Stimulated activated effector memory CD8-positive, alpha-beta T cell treated with anti-CD3 and anti-CD28 coated beads, Interleukin-12 subunit alpha, Interleukin-12 subunit beta, amount 100 ng/mL, for 72 hours (primary cell): ENCODE measurements around the gene SGSH.
"Not testable (repeated sequence)": the region's sequence is repeated elsewhere in the genome, so short reads cannot be mapped to it uniquely, and the experiment has no call there.

Experiments used
- ATAC-seq: fragments of 150-1000 bp; cut with Tn5 transposase; 2 replicates; pipeline ENCODE4 v1.10.0; 2021
- DNase-seq, 2 donors: peaks; one replicate each; pipeline ENCODE4 v3.0.0; 2021 to 2022; ENCODE audit warnings: low spot score in 2 of 2
- H3K27ac Mint-ChIP-seq: one replicate; pipeline ENCODE4 v1.8.0; 2022; ENCODE audit warnings: mild to moderate bottlenecking, mixed read lengths
- H3K36me3 Mint-ChIP-seq: one replicate; pipeline ENCODE4 v1.8.0; 2022; ENCODE audit warnings: mild to moderate bottlenecking, mixed read lengths
- H3K4me1 Mint-ChIP-seq: one replicate; pipeline ENCODE4 v1.8.0; 2022; ENCODE audit warnings: mixed read lengths
- H3K4me3 Mint-ChIP-seq: one replicate; pipeline ENCODE4 v1.8.0; 2022; ENCODE audit warnings: mild to moderate bottlenecking, mixed read lengths
- H3K9me3 Mint-ChIP-seq: one replicate; pipeline ENCODE4 v1.8.0; 2022; ENCODE audit warnings: mixed read lengths

SGSH gene

DNA sequence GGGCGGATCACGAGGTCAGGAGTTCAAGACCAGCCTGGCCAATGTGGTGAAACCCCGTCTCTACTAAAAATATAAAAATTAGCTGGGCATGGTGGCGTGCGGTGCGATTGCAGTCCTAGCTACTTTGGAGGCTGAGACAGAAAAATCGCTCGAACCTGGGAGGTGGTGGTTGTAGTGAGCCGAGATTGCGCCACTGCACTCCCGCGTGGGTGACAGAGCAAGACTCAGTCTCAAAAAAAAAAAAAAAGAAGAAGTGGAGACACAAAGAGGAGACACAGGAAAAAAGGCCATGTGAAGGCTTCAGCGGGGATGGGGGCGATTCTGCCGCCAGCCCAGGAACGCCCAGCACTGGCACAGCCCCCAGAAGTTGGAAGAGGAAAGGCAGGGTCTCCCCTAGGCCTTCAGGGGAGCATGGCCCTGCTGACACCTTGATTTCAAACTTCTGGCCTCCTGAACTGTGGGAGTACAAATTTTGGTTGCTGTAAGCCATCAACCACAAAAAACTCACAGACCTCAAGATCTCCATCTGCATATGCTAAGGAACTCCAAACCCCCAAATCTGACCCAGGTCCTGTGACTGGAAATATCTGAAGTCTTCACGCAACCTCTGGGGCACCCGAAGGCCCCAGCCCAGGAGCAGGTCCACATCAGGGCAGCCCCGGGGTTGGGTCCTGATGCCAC, 7.0 kb downstream of the SGSH start:
- DNase-seq (no peak), ATAC-seq (no peak)
- Mint-ChIP-seq H3K4me1 (peaks cover 20% of the 10 kb centered on the region), H3K4me3 (no peak overlapping the region), H3K9me3 (no peaks in the 10 kb centered on the region), H3K36me3 (peaks cover 36% of the 10 kb centered on the region), H3K27ac (peak overlapping the region; percentile 43)

DNA sequence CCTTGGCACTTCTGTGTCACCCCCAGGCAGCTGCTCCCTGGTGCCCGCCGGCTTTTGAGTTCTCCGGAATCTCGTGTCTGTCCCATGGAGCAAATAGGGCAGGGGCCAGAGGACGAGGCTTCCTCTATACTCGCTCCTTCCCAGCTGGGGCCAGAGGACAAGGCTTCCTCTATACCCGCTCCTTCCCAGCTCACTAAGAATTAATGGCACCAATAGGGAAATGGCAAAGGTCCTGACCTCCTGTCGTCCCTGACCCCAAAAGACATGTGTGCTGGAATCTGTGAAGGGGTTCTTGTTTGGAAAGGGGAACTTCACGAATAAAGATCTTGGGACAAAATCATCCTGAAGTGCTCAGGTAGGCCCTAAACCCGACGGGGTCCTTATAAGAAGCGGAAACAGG, 7.6 kb downstream of the SGSH start:
- H3K9me3 Mint-ChIP-seq = no peaks in the 10 kb centered on the region
- H3K27ac Mint-ChIP-seq = no peak overlapping the region
- peaks cover 17% of the 10 kb centered on the region for H3K4me1 Mint-ChIP-seq
- peaks cover 33% of the 10 kb centered on the region for H3K36me3 Mint-ChIP-seq
- DNase-seq = no peak
- no peak for ATAC-seq
- no peak overlapping the region for H3K4me3 Mint-ChIP-seq

DNA sequence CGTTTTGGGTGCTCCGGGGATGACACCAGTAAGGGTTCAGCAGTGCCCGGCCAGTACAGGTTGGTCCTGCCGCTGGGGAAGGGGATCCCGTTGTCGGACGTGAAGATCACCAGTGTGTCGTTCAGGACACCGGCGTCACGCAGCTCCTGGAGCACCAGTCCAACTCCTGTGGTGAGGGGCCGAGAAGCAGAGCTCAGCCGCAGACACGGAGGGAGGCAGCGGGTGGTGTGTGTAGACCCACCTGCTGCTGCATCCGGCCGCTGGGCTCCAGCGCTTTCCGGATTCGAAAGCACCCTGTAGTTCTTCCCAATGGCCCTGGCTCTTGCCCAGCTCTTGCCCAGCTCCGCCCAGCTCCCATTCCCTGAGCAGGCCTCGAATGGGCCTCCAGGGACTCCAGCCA, 8.0 kb downstream of the SGSH start:
- H3K4me3 Mint-ChIP-seq = no peak overlapping the region
- no peak for DNase-seq
- peaks cover 13% of the 10 kb centered on the region for H3K4me1 Mint-ChIP-seq
- H3K9me3 Mint-ChIP-seq = no peaks in the 10 kb centered on the region
- no peak for ATAC-seq
- peaks cover 29% of the 10 kb centered on the region for H3K36me3 Mint-ChIP-seq
- no peak overlapping the region for H3K27ac Mint-ChIP-seq

DNA sequence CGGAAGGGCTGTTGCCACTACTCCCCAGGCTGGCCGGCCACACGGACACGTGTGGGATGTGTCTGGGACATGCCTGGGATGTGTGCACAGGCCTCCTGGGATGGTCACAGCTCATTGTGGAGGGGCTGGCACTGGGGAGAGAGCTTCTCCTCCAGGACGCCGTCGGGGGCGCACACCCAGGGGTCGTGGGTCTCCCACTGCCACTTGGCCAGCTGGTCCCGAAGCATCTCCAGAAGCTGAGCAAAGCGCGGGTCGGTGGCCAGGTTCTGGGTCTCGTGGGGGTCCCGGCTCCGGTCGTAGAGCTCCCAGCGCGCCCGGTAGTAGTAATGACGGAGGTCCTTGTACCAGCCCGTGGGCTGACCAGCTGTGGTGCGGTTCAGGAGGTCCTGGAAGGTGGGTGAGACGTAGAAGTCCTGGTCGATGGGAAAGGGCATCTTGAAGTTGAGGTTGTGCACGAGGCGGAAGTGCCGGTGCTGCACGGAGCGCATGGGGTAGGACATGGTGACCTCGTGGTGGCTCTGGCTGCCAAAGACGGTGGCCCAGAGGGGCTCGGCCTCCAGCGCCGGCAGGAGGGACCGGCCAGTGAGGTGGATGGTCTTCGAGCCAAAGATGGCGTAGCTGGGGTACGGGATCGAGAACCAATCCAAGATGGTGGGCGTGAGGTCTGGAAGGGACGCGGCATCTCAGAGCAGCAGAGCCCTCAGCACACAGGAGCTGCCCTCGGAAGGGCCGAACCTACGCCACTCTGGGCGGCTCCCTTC, 9.6 kb downstream of the SGSH start:
- ATAC-seq = no peak
- DNase-seq = no peak
- Mint-ChIP-seq H3K4me3 (no peak overlapping the region), H3K9me3 (no peaks in the 10 kb centered on the region), H3K27ac (no peak overlapping the region), H3K36me3 (peaks cover 18% of the 10 kb centered on the region), H3K4me1 (no peaks in the 10 kb centered on the region)

DNA sequence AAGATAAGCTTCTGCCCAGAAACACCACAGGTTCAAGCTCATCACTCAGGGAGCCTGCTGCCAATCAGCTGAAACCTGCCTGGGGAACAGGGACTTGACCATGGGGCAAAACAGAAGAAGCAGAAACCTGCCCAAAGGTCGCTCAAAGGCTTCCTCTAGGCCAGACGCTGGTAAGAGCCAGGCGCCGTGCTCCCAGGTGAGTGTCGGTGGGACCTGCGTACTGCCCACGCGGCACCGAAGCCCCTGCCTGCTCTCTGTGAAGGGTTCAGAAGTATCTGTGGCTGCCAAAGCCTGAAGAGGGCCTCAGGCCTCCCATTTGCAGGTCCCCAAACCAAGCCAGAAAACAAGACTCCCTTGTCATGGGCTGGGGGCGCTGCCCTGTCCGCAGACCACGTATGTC, 10.4 kb downstream of the SGSH start:
- H3K27ac Mint-ChIP-seq = no peak overlapping the region
- ATAC-seq (no peak), DNase-seq (no peak)
- H3K9me3 Mint-ChIP-seq = no peaks in the 10 kb centered on the region
- H3K36me3 Mint-ChIP-seq = peaks cover 18% of the 10 kb centered on the region
- no peak overlapping the region for H3K4me3 Mint-ChIP-seq
- no peaks in the 10 kb centered on the region for H3K4me1 Mint-ChIP-seq

DNA sequence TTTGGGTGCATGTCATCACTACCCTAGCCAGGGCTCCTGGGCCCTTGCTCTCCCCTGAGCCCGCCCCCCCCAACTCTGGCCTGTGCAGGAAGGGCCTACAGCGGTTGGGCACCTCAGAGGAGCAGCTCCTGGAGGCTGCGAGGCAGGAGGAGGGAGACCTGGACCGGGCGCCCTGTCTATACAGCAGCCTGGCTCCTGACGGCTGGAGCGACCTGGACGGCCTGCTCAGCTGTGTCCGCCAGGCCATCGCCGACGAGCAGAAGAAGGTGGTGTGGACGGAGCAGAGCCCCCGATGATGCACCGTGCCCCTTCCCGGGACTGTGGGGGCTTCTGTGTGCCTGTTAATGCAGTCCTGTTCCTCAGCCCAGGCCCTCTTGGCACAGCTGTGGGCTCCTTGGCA, 12.1 kb downstream of the SGSH start:
- Mint-ChIP-seq H3K9me3 (no peaks in the 10 kb centered on the region), H3K4me3 (no peak overlapping the region), H3K27ac (no peak overlapping the region), H3K4me1 (peaks cover 5% of the 10 kb centered on the region), H3K36me3 (peaks cover 18% of the 10 kb centered on the region)
- no peak for DNase-seq
- ATAC-seq = no peak

DNA sequence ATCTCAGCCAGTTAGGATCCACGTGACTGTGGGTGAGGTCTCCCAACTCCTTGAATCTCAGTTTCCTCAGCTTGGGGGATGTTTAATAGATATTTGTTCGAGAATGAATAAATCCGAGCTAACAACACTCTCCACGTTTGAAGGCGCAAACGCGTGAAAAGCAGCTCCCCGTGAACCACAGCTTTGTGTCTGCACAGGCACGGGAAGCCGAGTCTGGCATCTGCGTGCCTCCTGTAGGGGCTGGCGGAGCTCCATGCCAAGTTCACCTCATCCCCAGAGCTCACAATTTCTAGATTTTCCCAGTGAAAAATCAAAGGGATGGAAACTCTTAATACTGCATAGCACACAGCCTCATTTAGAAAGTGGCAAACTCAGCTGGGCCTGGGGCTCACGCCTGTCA, 14.3 kb downstream of the SGSH start:
- Mint-ChIP-seq H3K9me3 (no peaks in the 10 kb centered on the region), H3K36me3 (peaks cover 15% of the 10 kb centered on the region), H3K27ac (no peak overlapping the region), H3K4me3 (no peak overlapping the region), H3K4me1 (peaks cover 5% of the 10 kb centered on the region)
- DNase-seq (no peak), ATAC-seq (no peak)

DNA sequence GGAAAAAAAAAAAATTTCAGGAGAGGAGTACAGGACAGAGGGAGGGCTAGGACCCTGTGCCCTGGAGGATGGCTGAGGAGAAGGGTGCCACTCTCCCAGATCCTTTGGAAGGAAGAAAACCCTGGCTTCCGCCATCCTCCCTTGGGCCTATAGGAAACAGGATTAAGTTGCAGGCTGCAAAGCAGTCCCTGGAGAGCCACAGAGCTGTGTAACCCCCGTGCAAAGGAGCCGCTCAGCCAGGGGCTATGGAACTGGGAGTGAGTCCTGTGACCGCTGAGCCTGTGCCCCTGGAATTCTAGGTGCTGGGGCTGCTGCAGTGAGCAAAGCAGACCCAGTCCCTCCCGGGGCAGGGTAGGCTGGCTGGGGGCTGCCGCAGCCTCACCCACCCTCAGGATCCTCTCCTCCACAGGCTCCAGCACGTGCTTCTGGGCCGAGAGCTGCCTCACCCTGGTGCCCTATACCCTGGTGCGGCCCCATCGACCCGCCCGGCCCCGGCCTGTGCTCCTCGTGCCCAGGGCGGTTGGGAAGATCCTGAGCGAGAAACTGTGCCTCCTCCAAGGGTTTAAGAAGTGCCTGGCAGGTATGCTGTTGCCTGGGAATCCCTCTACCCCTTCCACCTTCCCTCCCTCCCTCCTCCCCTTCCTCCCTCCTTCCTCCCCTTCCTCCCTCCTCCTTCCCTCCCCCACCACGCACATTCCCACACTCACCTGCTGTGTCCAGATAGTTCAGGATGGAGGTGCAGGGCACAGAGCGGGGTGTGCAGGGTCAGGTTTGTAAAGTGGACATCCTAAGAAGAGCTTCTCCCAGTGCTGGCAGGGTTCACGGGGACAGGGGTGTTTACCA, 15.3 kb downstream of the SGSH start:
- no peak overlapping the region for H3K4me3 Mint-ChIP-seq
- H3K4me1 Mint-ChIP-seq = peaks cover 5% of the 10 kb centered on the region
- H3K27ac Mint-ChIP-seq = peak overlapping the region; percentile 74
- H3K9me3 Mint-ChIP-seq = no peaks in the 10 kb centered on the region
- ATAC-seq (no peak), DNase-seq (no peak)
- H3K36me3 Mint-ChIP-seq = peaks cover 5% of the 10 kb centered on the region

DNA sequence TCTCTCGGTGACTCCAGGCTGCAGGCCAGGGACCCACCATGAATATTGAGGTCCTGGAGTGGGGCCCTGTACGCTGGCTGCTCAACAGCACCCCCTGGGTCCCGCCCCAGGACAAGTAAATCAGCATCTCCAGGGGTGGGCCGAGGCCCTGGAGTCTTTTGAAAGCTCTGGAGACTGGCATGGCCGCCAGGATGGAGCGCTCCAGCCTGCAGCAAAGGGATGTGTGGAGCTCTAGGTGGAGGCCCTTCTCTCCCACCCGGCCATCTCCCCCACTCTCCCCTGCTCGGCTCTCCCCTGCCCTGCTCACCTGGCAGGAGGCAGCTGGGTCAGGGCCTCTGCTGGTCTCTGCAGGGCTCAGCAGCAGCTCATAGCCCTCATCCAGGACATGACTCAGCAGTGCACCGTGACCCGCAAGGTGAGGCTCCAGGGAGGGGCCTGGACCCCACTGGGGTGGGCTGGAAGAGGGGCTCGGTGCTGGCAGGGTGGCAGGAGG, 16.6 kb downstream of the SGSH start:
- DNase-seq (no peak), ATAC-seq (peak; percentile 27)
- H3K4me1 Mint-ChIP-seq = peaks cover 5% of the 10 kb centered on the region
- H3K4me3 Mint-ChIP-seq = no peak overlapping the region
- H3K9me3 Mint-ChIP-seq = no peaks in the 10 kb centered on the region
- no peaks in the 10 kb centered on the region for H3K36me3 Mint-ChIP-seq
- peak overlapping the region; percentile 14 for H3K27ac Mint-ChIP-seq

DNA sequence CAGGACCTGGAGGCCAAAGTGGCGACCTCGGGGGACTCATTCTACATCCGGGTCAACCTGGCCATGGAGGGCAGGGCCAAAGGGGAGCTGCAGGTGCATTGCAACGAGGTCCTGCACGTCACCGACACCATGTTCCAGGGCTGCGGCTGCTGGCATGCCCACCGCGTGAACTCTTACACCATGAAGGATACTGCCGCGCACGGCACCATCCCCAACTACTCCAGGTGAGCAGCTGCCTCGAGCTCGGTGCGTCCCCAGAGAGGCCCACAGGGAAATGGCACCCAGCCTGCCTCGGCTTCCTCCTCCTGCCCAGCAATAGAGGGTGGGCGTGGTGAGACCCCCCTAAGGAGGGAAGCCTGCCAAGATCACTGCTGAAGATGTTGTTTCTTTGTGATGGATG, 17.9 kb downstream of the SGSH start:
- H3K27ac Mint-ChIP-seq = no peak overlapping the region
- ATAC-seq (no peak), DNase-seq (no peak)
- no peaks in the 10 kb centered on the region for H3K36me3 Mint-ChIP-seq
- peaks cover 11% of the 10 kb centered on the region for H3K4me1 Mint-ChIP-seq
- no peaks in the 10 kb centered on the region for H3K9me3 Mint-ChIP-seq
- H3K4me3 Mint-ChIP-seq = no peak overlapping the region

DNA sequence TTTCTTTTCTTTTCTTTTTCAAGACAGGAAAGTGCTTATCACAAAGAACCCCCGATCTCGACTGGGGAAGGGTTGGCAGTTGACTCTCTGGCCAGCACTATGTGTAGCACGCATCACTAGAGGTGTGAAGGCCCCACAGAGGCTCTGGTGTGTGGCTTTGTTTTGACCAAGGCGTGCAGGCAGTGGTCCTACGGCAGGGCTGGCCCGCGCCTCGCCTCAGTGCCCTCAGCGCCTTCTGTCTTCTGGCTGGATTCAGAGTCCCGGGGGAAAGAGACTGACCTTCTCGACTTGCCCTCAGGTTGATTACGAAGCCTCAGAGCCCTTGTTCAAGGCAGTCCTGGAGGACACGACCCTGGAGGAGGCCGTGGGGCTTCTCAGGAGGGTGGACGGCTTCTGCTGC, 18.7 kb downstream of the SGSH start:
- Mint-ChIP-seq H3K9me3 (no peaks in the 10 kb centered on the region), H3K4me3 (no peak overlapping the region), H3K27ac (no peak overlapping the region)

DNA sequence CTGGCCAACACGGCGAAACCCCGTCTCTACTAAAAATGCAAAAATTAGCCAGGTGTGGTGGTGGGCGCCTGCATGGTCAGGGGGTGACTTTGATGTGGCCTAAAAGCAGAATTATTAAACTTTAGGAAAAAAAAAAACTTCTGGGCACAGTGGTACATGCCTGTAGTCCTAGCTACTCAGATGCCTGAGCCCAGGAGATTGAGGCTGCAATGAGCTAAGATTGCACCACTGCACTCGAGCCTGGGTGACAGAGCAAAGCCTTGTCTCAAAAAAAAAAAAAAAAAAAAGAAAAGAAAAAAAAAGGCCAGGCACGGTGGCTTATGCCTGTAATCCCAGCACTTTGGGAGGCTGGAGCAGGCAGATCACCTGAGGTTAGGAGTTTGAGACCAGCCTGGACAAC, 20.8 kb downstream of the SGSH start:
- H3K4me1 Mint-ChIP-seq = peaks cover 16% of the 10 kb centered on the region
- H3K9me3 Mint-ChIP-seq, H3K4me3 Mint-ChIP-seq, DNase-seq, H3K27ac Mint-ChIP-seq, ATAC-seq, H3K36me3 Mint-ChIP-seq: not testable (repeated sequence)

More for the DNA sequence above, 18.7 kb downstream of the SGSH start:
- ATAC-seq = no peak
- H3K36me3 Mint-ChIP-seq = no peaks in the 10 kb centered on the region
- no peak for DNase-seq
- H3K4me1 Mint-ChIP-seq = peaks cover 11% of the 10 kb centered on the region

DNA sequence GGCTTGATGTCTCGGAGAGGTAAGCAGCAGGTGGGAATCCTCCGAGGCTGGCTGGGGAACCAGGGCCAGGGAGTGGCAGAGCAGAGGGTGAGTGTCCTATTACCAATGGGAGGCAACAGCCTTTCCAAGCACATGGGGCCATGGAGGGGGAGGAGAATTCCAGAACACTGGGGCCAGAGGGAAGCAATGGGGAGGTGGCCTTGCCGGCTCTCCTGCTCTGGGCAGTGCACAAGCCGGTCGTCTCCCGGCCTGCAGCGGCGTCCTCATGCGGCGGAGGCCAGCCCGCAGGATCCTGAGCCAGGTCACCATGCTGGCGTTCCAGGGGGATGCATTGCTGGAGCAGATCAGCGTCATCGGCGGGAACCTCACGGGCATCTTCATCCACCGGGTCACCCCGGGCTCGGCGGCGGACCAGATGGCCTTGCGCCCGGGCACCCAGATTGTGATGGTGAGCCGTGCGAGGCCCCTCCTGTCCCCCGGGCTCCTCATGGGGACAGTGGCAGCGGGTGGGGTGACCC, 21.9 kb downstream of the SGSH start:
- H3K27ac Mint-ChIP-seq = peak overlapping the region; percentile 10
- peaks cover 11% of the 10 kb centered on the region for H3K4me1 Mint-ChIP-seq
- DNase-seq (no peak), ATAC-seq (no peak)
- no peak overlapping the region for H3K4me3 Mint-ChIP-seq
- H3K36me3 Mint-ChIP-seq = no peaks in the 10 kb centered on the region
- no peaks in the 10 kb centered on the region for H3K9me3 Mint-ChIP-seq

DNA sequence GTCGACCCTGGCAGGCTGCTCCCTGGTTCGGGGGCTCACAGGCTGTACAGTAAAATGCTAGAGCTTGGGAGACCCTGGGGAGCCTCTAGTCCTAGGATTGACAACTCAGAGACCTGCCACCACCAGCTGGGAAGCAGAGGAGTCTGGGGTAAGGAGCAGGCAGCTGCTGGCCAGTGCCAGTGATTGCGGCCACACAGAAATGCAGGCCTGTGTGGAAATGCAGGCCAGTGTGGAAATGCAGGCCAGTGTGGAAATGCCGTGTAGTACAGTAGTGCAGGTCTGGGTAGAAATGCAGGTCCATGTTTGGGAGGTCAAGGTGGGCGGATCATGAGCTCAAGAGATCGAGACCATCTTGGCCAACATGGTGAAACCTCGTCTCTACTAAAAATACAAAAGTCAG, 23.5 kb downstream of the SGSH start:
- Mint-ChIP-seq H3K9me3 (no peaks in the 10 kb centered on the region), H3K36me3 (no peaks in the 10 kb centered on the region), H3K27ac (no peak overlapping the region), H3K4me1 (peaks cover 11% of the 10 kb centered on the region), H3K4me3 (no peak overlapping the region)
- ATAC-seq (no peak), DNase-seq (no peak)
